NCI-H187 (cell line): ENCODE results near the gene TMPRSS11B.
"Not testable (repeated sequence)": the region's sequence is repeated elsewhere in the genome, so short reads cannot be mapped to it uniquely, and the experiment has no call there.

Experiments
- DNase-seq, 2 experiments: peaks; one replicate each; lab custom pipeline; 2025; lab: John Stamatoyannopoulos, UW

TMPRSS11B gene

GRCh38 chr4:68218044-68218443 lies 27.4 kb downstream of the TMPRSS11B start:
- DNase-seq, result no peak

GRCh38 chr4:68216501-68216900 lies 29.0 kb downstream of the TMPRSS11B start:
- DNase-seq, result no peak

GRCh38 chr4:68209003-68209402 lies 36.5 kb downstream of the TMPRSS11B start:
- no peak for DNase-seq

- DNase-seq, result not testable (repeated sequence)
These were observed 51.2 kb downstream of the TMPRSS11B start for GRCh38 chr4:68194305-68194704.

GRCh38 chr4:68193194-68193593 lies 52.3 kb downstream of the TMPRSS11B start:
- DNase-seq, result no peak

- no peak for DNase-seq
These were observed 58.3 kb downstream of the TMPRSS11B start for GRCh38 chr4:68187145-68187544.

GRCh38 chr4:68184923-68185322 lies 60.6 kb downstream of the TMPRSS11B start:
- DNase-seq, result no peak

- DNase-seq, result no peak
These were observed 62.1 kb downstream of the TMPRSS11B start for GRCh38 chr4:68183417-68183816.

GRCh38 chr4:68182382-68182820 lies 63.1 kb downstream of the TMPRSS11B start:
- no peak for DNase-seq

- no peak for DNase-seq
These were observed 64.5 kb downstream of the TMPRSS11B start for GRCh38 chr4:68180849-68181526.

GRCh38 chr4:68176904-68177303 lies 68.6 kb downstream of the TMPRSS11B start:
- DNase-seq, result no peak
